HCT116 (cell line): ENCODE data around the gene STARD3. TPM values are rescaled to one million over a fixed set of nuclear protein-coding genes. Genes with fewer than 3 reads are reported as not detected.

Experiments used
- ATAC-seq: fragments of 200-7000 bp; cut with Tn5 transposase; 2 replicates; pipeline ENCODE4 v1.9.1; 2020; ENCODE audit warnings: mild to moderate bottlenecking, moderate library complexity
- BruUV-seq: library from RNA; stranded (reverse); fragments of 400-500 nt; replicated peaks from 2 replicates; lab custom pipeline; 2021; lab: Mats Ljungman, UMichigan
- CTCF ChIA-PET: fragments of 300-600 bp; sonication (Branson Sonifier 250); formaldehyde crosslinking; loops from one replicate; lab custom pipeline; 2021; ENCODE audit warnings: antibody characterized with exemption; lab: Charles Lee
- POLR2A ChIA-PET: fragments of 300-600, 350-600 bp; sonication (Branson Sonifier 250); formaldehyde crosslinking; loops from one replicate; lab custom pipeline; 2021; ENCODE audit warnings: antibody characterized with exemption; lab: Charles Lee
- RAD21 ChIA-PET, 2 experiments: fragments of 300-600 bp; sonication (Branson Sonifier 250); formaldehyde crosslinking; loops; one replicate each; lab custom pipeline; 2023; ENCODE audit warnings: low total read pairs in 2 of 2; ENCODE audit not compliant: uncharacterized antibody in 2 of 2, unreplicated experiment in 2 of 2, low non-redundant PET in 1 of 2; lab: Charles Lee
- DNase-seq: peaks from one replicate; pipeline ENCODE4 v3.0.0-alpha.2; 2010; ENCODE audit warnings: low read depth, low spot score
- H2AFZ ChIP-seq: fragments of 200-600 bp; shearing (Covaris generic), sonication (generic); 2 replicates; pipeline ENCODE4 v1.6.1; 2017; ENCODE audit warnings: low read depth, mixed run types, mixed read lengths, antibody characterized with exemption, low read length; ENCODE audit not compliant: poor library complexity, severe bottlenecking
- H3K27ac ChIP-seq: 2 replicates; pipeline ENCODE4 v1.5.1; 2012; ENCODE audit warnings: low read depth, low read length
- H3K27me3 ChIP-seq: fragments of 200-600 bp; sonication (generic); 2 replicates; pipeline ENCODE4 v1.6.1; 2016; ENCODE audit warnings: mixed run types, low read length, mixed read lengths; ENCODE audit not compliant: insufficient read depth
- H3K36me3 ChIP-seq, 2 experiments: fragments of 200-500 bp in 1 of 2; fragments of 200-600 bp in 1 of 2; sonication (Bioruptor generic) in 1 of 2; sonication (generic) in 1 of 2; 2 replicates each; pipeline versions ENCODE4 v1.5.1 to v1.6.1; 2014 to 2016; ENCODE audit warnings: low read length in 2 of 2, inconsistent platforms in 1 of 2, mixed read lengths in 1 of 2, mixed run types in 1 of 2; ENCODE audit not compliant: insufficient read depth in 2 of 2, control insufficient read depth in 1 of 2
- H3K4me1 ChIP-seq, 2 experiments: fragments of 200-600 bp in 1 of 2; sonication (generic) in 1 of 2; 2 replicates each; pipeline versions ENCODE4 v1.5.1 to v1.6.1; 2012 to 2017; ENCODE audit warnings: low read length in 2 of 2, inconsistent platforms in 1 of 2, mild to moderate bottlenecking in 1 of 2, mixed read lengths in 1 of 2, mixed run types in 1 of 2, moderate library complexity in 1 of 2; ENCODE audit not compliant: insufficient read depth in 2 of 2, control insufficient read depth in 1 of 2
- H3K4me2 ChIP-seq: fragments of 200-600 bp; sonication (generic); 2 replicates; pipeline ENCODE4 v1.6.1; 2017; ENCODE audit warnings: mixed run types, low read length, mixed read lengths
- H3K4me3 ChIP-seq, 2 experiments: fragments of 200-600 bp in 1 of 2; sonication (generic) in 1 of 2; replicated peaks in 1 of 2; 2 replicates each; pipeline ENCODE4 v1.5.1; 2011 to 2016; ENCODE audit warnings: low read length in 2 of 2, control low read depth in 1 of 2, low read depth in 1 of 2, mild to moderate bottlenecking in 1 of 2, mixed read lengths in 1 of 2, mixed run types in 1 of 2
- H3K79me2 ChIP-seq: fragments of 200-600 bp; sonication (generic); 2 replicates; pipeline ENCODE4 v1.6.1; 2017; ENCODE audit warnings: mild to moderate bottlenecking, mixed run types, low read length, moderate library complexity, mixed read lengths; ENCODE audit not compliant: insufficient read depth
- H3K9ac ChIP-seq: fragments of 200-600 bp; sonication (generic); 2 replicates; pipeline ENCODE4 v1.6.1; 2016; ENCODE audit warnings: low read length, mixed read lengths
- H3K9me2 ChIP-seq: fragments of 200-600 bp; sonication (generic), shearing (Covaris generic); 2 replicates; pipeline ENCODE4 v1.6.1; 2017; ENCODE audit warnings: mixed run types, mild to moderate bottlenecking, moderate library complexity; ENCODE audit not compliant: insufficient read depth
- H3K9me3 ChIP-seq, 2 experiments: fragments of 200-500 bp in 1 of 2; fragments of 200-600 bp in 1 of 2; sonication (Bioruptor generic) in 1 of 2; sonication (generic) in 1 of 2; 2 replicates each; pipeline ENCODE4 v1.6.1; 2014 to 2017; ENCODE audit warnings: low read length in 2 of 2, mixed read lengths in 2 of 2, inconsistent platforms in 1 of 2, low read depth in 1 of 2, mild to moderate bottlenecking in 1 of 2, mixed run types in 1 of 2, moderate library complexity in 1 of 2; ENCODE audit not compliant: control insufficient read depth in 1 of 2, insufficient read depth in 1 of 2
- H4K20me1 ChIP-seq: fragments of 200-600 bp; sonication (generic), shearing (Covaris generic); 2 replicates; pipeline ENCODE4 v1.6.1; 2017; ENCODE audit warnings: mixed run types, mild to moderate bottlenecking, moderate library complexity; ENCODE audit not compliant: insufficient read depth
- CBX3 ChIP-seq: IDR thresholded peaks from 2 replicates; pipeline ENCODE4 v1.6.1; 2012; ENCODE audit warnings: low read depth
- CEBPB ChIP-seq: IDR thresholded peaks from 2 replicates; pipeline ENCODE4 v1.6.1; 2012; ENCODE audit warnings: low read depth
- EGR1 ChIP-seq: IDR thresholded peaks from 2 replicates; pipeline ENCODE4 v1.6.1; 2012; ENCODE audit warnings: low read depth
- ELF1 ChIP-seq: IDR thresholded peaks from 2 replicates; pipeline ENCODE4 v1.6.1; 2012; ENCODE audit warnings: low read depth, borderline replicate concordance
- EZH2 ChIP-seq: fragments of 200-600 bp; sonication (generic); IDR thresholded peaks from 2 replicates; pipeline ENCODE4 v1.6.1; 2017; ENCODE audit warnings: antibody characterized with exemption, mixed run types
- FOSL1 ChIP-seq: IDR thresholded peaks from 2 replicates; pipeline ENCODE4 v1.6.1; 2012; ENCODE audit warnings: low read depth
- JUND ChIP-seq: IDR thresholded peaks from 2 replicates; pipeline ENCODE4 v1.6.1; 2012
- POLR2A ChIP-seq: IDR thresholded peaks from 2 replicates; pipeline ENCODE4 v1.7.0; 2011; ENCODE audit warnings: borderline replicate concordance; ENCODE audit not compliant: insufficient read depth, insufficient read length; ENCODE audit errors: extremely low read depth
- POLR2AphosphoS5 ChIP-seq: IDR thresholded peaks from 2 replicates; pipeline ENCODE4 v1.6.1; 2011; ENCODE audit warnings: mild to moderate bottlenecking, low read depth, low read length, moderate library complexity
- RAD21 ChIP-seq: IDR thresholded peaks from 2 replicates; pipeline ENCODE4 v1.6.1; 2012; ENCODE audit warnings: low read depth, mild to moderate bottlenecking
- SIN3A ChIP-seq: IDR thresholded peaks from 2 replicates; pipeline ENCODE4 v1.6.1; 2012; ENCODE audit warnings: low read depth
- SRF ChIP-seq: IDR thresholded peaks from 2 replicates; pipeline ENCODE4 v1.6.1; 2012; ENCODE audit warnings: low read depth
- TCF7L2 ChIP-seq: IDR thresholded peaks from 2 replicates; pipeline ENCODE4 v1.7.0; 2011; ENCODE audit warnings: borderline replicate concordance, inconsistent platforms; ENCODE audit not compliant: insufficient read depth, insufficient read length; ENCODE audit errors: extremely low read depth
- YY1 ChIP-seq: IDR thresholded peaks from 2 replicates; pipeline ENCODE4 v1.6.1; 2011; ENCODE audit warnings: low read length, low read depth, moderate library complexity, mild to moderate bottlenecking; ENCODE audit not compliant: insufficient replicate concordance; ENCODE audit errors: extremely low read depth
- ZFX ChIP-seq: fragments of 450-650 bp; IDR thresholded peaks from 2 replicates; pipeline ENCODE4 v1.6.1; 2017
- ZNF274 ChIP-seq: fragments of 200-500 bp; sonication (Bioruptor generic); IDR thresholded peaks from 2 replicates; pipeline ENCODE4 v1.6.1; 2014; ENCODE audit warnings: mild to moderate bottlenecking, low read depth, low read length, inconsistent platforms
- intact Hi-C: fragments of 100-400 bp; cut with micrococcal nuclease; formaldehyde crosslinking; loops from 2 replicates; pipeline ENCODE4 v1.10.0; 2022
- total RNA-seq: library from RNA; stranded (reverse); gene quantifications from one replicate; pipeline ENCODE4 v1.2.1, GENCODE V29; 2021; ENCODE audit not compliant: unreplicated experiment
- TF ChIP-seq, protein P1 (sequence below): IDR thresholded peaks from 2 replicates; pipeline ENCODE4 v1.6.1; 2011; ENCODE audit warnings: mild to moderate bottlenecking, low read length, moderate library complexity; ENCODE audit not compliant: insufficient replicate concordance; ENCODE audit errors: extremely low read depth
- TF ChIP-seq, protein P2 (sequence below): IDR thresholded peaks from 2 replicates; pipeline ENCODE4 v1.6.1; 2012
- TF ChIP-seq, protein P3 (sequence below), 3 experiments: fragments of 200-600 bp in 1 of 3; sonication (generic) in 1 of 3; IDR thresholded peaks in 2 of 3; conservative IDR thresholded peaks in 1 of 3; 2 replicates each; pipeline ENCODE4 v1.5.1; 2012 to 2017; ENCODE audit warnings: low read depth in 2 of 3, low read length in 2 of 3, antibody characterized with exemption in 1 of 3, borderline replicate concordance in 1 of 3, control low read depth in 1 of 3, mild to moderate bottlenecking in 1 of 3, mixed read lengths in 1 of 3, mixed run types in 1 of 3, moderate library complexity in 1 of 3; ENCODE audit not compliant: insufficient read depth in 1 of 3
- TF ChIP-seq, protein P4 (sequence below): IDR thresholded peaks from 2 replicates; pipeline ENCODE4 v1.6.1; 2012; ENCODE audit warnings: low read depth

STARD3 gene
- total RNA-seq, 1 experiment from 2014 or later = 73.9 TPM

DNA sequence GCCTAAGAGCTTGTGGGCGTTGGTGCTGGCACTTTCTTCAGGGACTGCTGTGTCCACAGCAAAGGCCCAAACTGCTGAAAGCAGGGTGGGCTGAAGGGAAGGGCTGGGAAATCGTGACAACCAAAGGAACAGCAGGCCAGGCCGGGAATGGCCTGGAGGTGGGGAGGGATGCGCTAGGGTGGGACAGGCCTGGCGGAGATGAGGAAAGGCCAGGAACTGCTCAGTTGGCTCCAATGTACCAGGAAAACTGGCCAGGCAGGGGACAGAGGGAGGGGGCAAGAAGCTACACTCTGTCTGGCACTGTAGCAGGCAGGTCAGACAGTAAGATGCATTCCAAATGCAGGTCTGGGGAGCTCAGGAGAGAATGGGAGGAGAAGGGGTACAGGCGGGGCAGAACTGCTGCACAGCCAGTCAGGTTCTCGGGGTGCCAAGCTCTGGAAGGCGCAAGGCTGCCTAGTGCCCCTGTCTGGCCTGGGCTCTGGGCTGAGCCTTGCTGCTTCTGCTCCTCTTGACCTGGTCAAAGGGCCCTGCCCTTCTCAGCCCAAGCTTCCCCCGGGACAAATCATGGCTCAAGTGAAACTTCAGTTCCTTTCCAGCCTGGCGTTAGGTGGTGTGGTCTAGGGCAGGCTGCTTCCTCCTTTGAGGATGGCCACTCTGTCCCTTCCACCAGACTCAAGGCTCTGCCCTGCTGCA, 38.6 kb downstream of the STARD3 start:
- Histone ChIP-seq H3K79me2 (no peaks in the 10 kb centered on the region), H4K20me1 (no peaks in the 10 kb centered on the region), H3K27ac (peak overlapping the region; percentile 17; the same call in 1 of the 2 replicates), H3K36me3 (no peaks in the 10 kb centered on the region), H3K9me2 (no peaks in the 10 kb centered on the region), H3K9ac (no peak overlapping the region), H3K4me2 (no peak overlapping the region), H3K9me3 (no peaks in the 10 kb centered on the region), H3K27me3 (no peaks in the 10 kb centered on the region), H2AFZ (no peak overlapping the region), H3K4me1 (peaks cover 17 to 19% of the 10 kb centered on the region in 2 experiments; a peak in 2 of 4 replicates), H3K4me3 (no peak overlapping the region)
- BruUV-seq = no TSS peak
- TF ChIP-seq, protein P1, sequence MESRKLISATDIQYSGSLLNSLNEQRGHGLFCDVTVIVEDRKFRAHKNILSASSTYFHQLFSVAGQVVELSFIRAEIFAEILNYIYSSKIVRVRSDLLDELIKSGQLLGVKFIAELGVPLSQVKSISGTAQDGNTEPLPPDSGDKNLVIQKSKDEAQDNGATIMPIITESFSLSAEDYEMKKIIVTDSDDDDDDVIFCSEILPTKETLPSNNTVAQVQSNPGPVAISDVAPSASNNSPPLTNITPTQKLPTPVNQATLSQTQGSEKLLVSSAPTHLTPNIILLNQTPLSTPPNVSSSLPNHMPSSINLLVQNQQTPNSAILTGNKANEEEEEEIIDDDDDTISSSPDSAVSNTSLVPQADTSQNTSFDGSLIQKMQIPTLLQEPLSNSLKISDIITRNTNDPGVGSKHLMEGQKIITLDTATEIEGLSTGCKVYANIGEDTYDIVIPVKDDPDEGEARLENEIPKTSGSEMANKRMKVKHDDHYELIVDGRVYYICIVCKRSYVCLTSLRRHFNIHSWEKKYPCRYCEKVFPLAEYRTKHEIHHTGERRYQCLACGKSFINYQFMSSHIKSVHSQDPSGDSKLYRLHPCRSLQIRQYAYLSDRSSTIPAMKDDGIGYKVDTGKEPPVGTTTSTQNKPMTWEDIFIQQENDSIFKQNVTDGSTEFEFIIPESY = no peak
- TF ChIP-seq ZFX (no peak), SIN3A (no peak), POLR2AphosphoS5 (no peak), EGR1 (no peak), RAD21 (no peak), TCF7L2 (no peak), SRF (no peak), CEBPB (no peak), ZNF274 (no peak), ELF1 (no peak), FOSL1 (no peak), YY1 (no peak), JUND (no peak), EZH2 (no peak), POLR2A (no peak), CBX3 (no peak)
- TF ChIP-seq, protein P2, sequence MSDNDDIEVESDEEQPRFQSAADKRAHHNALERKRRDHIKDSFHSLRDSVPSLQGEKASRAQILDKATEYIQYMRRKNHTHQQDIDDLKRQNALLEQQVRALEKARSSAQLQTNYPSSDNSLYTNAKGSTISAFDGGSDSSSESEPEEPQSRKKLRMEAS = no peak
- TF ChIP-seq, protein P3, sequence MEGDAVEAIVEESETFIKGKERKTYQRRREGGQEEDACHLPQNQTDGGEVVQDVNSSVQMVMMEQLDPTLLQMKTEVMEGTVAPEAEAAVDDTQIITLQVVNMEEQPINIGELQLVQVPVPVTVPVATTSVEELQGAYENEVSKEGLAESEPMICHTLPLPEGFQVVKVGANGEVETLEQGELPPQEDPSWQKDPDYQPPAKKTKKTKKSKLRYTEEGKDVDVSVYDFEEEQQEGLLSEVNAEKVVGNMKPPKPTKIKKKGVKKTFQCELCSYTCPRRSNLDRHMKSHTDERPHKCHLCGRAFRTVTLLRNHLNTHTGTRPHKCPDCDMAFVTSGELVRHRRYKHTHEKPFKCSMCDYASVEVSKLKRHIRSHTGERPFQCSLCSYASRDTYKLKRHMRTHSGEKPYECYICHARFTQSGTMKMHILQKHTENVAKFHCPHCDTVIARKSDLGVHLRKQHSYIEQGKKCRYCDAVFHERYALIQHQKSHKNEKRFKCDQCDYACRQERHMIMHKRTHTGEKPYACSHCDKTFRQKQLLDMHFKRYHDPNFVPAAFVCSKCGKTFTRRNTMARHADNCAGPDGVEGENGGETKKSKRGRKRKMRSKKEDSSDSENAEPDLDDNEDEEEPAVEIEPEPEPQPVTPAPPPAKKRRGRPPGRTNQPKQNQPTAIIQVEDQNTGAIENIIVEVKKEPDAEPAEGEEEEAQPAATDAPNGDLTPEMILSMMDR (IDR thresholded peaks at IDR 0.05 in 2 of 3, conservative IDR thresholded peaks at IDR 0.05 in 1 of 3; ENCODE audit: borderline replicate concordance in 1 of 3, insufficient read depth in 1 of 3, low read depth in 2 of 3, low read length in 2 of 3) = no peak
- TF ChIP-seq, protein P4, sequence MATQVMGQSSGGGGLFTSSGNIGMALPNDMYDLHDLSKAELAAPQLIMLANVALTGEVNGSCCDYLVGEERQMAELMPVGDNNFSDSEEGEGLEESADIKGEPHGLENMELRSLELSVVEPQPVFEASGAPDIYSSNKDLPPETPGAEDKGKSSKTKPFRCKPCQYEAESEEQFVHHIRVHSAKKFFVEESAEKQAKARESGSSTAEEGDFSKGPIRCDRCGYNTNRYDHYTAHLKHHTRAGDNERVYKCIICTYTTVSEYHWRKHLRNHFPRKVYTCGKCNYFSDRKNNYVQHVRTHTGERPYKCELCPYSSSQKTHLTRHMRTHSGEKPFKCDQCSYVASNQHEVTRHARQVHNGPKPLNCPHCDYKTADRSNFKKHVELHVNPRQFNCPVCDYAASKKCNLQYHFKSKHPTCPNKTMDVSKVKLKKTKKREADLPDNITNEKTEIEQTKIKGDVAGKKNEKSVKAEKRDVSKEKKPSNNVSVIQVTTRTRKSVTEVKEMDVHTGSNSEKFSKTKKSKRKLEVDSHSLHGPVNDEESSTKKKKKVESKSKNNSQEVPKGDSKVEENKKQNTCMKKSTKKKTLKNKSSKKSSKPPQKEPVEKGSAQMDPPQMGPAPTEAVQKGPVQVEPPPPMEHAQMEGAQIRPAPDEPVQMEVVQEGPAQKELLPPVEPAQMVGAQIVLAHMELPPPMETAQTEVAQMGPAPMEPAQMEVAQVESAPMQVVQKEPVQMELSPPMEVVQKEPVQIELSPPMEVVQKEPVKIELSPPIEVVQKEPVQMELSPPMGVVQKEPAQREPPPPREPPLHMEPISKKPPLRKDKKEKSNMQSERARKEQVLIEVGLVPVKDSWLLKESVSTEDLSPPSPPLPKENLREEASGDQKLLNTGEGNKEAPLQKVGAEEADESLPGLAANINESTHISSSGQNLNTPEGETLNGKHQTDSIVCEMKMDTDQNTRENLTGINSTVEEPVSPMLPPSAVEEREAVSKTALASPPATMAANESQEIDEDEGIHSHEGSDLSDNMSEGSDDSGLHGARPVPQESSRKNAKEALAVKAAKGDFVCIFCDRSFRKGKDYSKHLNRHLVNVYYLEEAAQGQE = no peak
- RAD21 ChIA-PET = no interaction called here
- CTCF ChIA-PET = interaction anchor here (1.0 to 1.5 kb wide), 4 partner anchors 10 to 54 kb away, joined by 3 to 6 read pairs (median 5); partner anchors contain the start of gene TCAP
- POLR2A ChIA-PET = interaction anchor here (1.5 kb wide), 1 partner anchor 12 kb away, joined by 3 read pairs; the partner anchor contains the start of gene PGAP3
- no peak for DNase-seq
- intact Hi-C loops = loop anchor here (2.0 kb wide), 1 partner anchor 41 kb away; no protein-coding TSS in a partner anchor
- ATAC-seq = no peak
